ENCODE data around the gene SIGLEC1. TPM values are rescaled to one million over a fixed set of nuclear protein-coding genes. Genes with fewer than 3 reads are reported as not detected.

SIGLEC1 gene
- total RNA-seq, 2 experiments from 2014 or later = not detected

DNA sequence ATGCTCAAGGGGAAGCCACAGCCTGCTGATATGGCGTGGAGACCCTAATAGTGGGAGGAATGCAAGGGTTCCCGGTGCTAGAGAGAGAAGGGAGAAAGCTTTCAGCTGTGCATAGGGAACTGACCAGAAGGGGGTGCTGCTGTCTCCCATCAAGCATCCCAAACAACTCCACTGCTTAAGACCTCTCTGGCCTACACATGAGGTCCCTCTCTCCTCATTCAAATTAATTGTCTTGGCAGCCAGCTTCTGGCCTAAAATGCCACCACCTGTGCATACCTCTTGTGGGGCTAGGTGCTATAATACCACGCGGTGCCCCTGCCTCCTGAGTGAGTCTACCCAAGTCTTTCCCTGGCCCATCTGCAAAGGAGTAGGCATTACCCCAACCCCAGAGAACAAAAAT lies 40.7 kb upstream of the SIGLEC1 start:
- Mint-ChIP-seq H3K4me3 (no peak overlapping the region), H3K36me3 (ENCODE audit: low read depth) (peaks cover 11% of the 10 kb centered on the region), H3K9me3 (ENCODE audit: low read depth) (no peaks in the 10 kb centered on the region), H3K27me3 (peaks cover 3% of the 10 kb centered on the region), H3K4me1 (peaks cover 7% of the 10 kb centered on the region), H3K27ac (no peak overlapping the region)
- ATAC-seq = peak; percentile 61
- ChIA-PET CTCF (interaction anchor here (0.8 to 3.2 kb wide), 6 partner anchors 11 to 332 kb away, joined by 3 to 18 read pairs (median 4); partner anchors contain the start of gene ADISSP), POLR2A (no interaction called here)
- DNase-seq = peak; percentile 78
- intact Hi-C loops (cut with DNase I, micrococcal nuclease) = loop anchor here (1.0 to 2.0 kb wide), 4 partner anchors 14 to 102 kb away; partner anchors contain the start of genes ADISSP (in 1 of the 2), CENPB (in 1 of the 2) and MAVS (in 1 of the 2)

DNA sequence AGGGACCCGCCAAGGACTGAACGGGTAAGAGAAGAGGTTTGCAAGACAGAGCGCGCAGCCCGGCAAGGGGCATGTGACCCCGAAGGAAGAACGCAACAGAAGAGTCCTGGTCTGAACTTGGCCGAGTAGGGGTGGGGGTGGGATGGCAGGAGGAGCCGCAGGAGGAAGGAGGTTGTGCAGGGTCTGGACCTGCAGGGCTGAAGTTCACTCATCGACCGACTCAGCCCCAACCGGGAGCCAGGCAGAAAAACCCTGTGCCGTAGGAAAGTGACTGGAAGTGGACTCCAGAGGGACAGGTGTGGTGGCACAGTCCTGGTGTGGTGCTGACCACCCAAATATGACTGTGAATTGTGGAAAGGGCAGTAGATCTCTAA lies 40.0 kb upstream of the SIGLEC1 start:
- peak overlapping the region; percentile 64 for H3K4me3 Mint-ChIP-seq
- peak overlapping the region; percentile 51 for H3K27ac Mint-ChIP-seq
- H3K36me3 Mint-ChIP-seq (ENCODE audit: low read depth) = peaks cover 5% of the 10 kb centered on the region
- no peak for DNase-seq
- H3K9me3 Mint-ChIP-seq (ENCODE audit: low read depth) = no peaks in the 10 kb centered on the region
- ATAC-seq = no peak
- ChIA-PET CTCF (interaction anchor here (0.8 to 3.2 kb wide), 5 partner anchors 11 to 333 kb away, joined by 3 to 18 read pairs (median 4); partner anchors contain the start of gene ADISSP), POLR2A (no interaction called here)
- peaks cover 3% of the 10 kb centered on the region for H3K27me3 Mint-ChIP-seq
- peaks cover 7% of the 10 kb centered on the region for H3K4me1 Mint-ChIP-seq
- intact Hi-C loops (cut with DNase I, micrococcal nuclease) = loop anchor here (1.0 to 2.0 kb wide), 5 partner anchors 14 to 94 kb away; partner anchors contain the start of genes ADISSP (in 2 of the 2), AP5S1 (in 1 of the 2), CENPB (in 1 of the 2) and MAVS (in 1 of the 2)

DNA sequence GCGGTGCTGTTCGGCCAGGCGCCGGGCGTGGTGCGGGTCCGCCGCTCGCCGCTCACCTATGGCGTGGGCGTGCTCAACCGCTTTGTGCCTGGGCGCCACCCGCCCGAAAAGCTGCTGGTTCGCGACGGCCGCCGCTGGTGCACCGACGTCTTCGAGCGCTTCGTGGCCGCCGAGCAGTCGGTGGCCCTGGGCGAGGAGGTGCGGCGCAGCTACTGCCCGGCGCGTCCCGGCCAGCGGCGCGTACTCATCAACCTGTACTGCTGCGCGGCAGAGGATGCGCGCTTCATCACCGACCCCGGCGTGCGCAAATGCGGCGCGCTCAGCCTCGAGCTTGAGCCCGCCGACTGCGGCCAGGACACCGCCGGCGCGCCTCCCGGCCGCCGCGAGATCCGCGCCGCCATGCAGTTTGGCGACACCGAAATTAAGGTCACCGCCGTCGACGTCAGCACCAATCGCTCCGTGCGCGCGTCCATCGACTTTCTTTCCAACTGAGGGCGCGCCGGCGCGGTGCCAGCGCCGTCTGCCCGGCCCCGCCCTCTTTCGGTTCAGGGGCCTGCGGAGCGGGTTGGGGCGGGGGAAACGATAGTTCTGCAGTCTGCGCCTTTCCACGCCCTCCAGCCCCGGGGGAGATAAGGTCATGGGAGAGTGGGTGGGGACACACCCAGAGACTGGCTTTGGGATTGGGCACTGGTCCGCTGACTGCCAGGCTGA lies 39.4 kb upstream of the SIGLEC1 start:
- Mint-ChIP-seq H3K4me3 (peak overlapping the region; percentile 64), H3K36me3 (ENCODE audit: low read depth) (peaks cover 4% of the 10 kb centered on the region), H3K9me3 (ENCODE audit: low read depth) (no peaks in the 10 kb centered on the region), H3K27me3 (peaks cover 3% of the 10 kb centered on the region), H3K4me1 (peaks cover 7% of the 10 kb centered on the region), H3K27ac (peak overlapping the region; percentile 51)
- intact Hi-C loops (cut with DNase I, micrococcal nuclease) = loop anchor here (1.0 to 2.0 kb wide), 5 partner anchors 15 to 95 kb away; partner anchors contain the start of genes ADISSP (in 2 of the 2), AP5S1 (in 1 of the 2), CENPB (in 1 of the 2) and MAVS (in 1 of the 2)
- CTCF ChIA-PET = interaction anchor here (0.8 to 3.2 kb wide), 6 partner anchors 16 to 103 kb away, joined by 3 to 18 read pairs (median 5); partner anchors contain the start of gene ADISSP
- ATAC-seq = peak; percentile 79
- POLR2A ChIA-PET = no interaction called here
- DNase-seq = peak; percentile 86

DNA sequence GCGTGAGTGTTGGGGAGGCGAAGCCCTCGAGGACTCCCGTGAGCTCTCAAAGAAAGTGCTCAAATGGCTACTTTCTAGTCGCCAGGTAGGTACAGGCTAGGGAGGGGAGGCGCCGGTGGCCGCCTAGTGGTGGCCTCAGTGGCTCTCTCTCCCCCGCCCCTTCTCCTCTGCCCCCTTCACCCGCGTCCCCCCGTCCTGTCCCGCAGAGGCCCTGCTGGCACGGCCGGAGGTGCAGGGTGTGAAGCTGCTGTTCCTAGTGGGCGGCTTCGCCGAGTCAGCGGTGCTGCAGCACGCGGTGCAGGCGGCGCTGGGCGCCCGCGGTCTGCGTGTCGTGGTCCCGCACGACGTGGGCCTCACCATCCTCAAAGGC lies 38.9 kb upstream of the SIGLEC1 start:
- intact Hi-C loops (cut with DNase I, micrococcal nuclease) = no loop called here
- no peaks in the 10 kb centered on the region for H3K9me3 Mint-ChIP-seq (ENCODE audit: low read depth)
- no peak overlapping the region for H3K4me3 Mint-ChIP-seq
- H3K36me3 Mint-ChIP-seq (ENCODE audit: low read depth) = peaks cover 2% of the 10 kb centered on the region
- POLR2A ChIA-PET = interaction anchor here (0.6 kb wide), 1 partner anchor 1063 kb away, joined by 5 read pairs; no protein-coding TSS in a partner anchor
- DNase-seq (no peak), ATAC-seq (no peak)
- peaks cover 7% of the 10 kb centered on the region for H3K4me1 Mint-ChIP-seq
- CTCF ChIA-PET = interaction anchor here (0.6 to 3.2 kb wide), 8 partner anchors 17 to 120 kb away, joined by 3 to 18 read pairs (median 4); partner anchors contain the start of gene ADISSP
- no peak overlapping the region for H3K27ac Mint-ChIP-seq
- H3K27me3 Mint-ChIP-seq = peaks cover 3% of the 10 kb centered on the region

DNA sequence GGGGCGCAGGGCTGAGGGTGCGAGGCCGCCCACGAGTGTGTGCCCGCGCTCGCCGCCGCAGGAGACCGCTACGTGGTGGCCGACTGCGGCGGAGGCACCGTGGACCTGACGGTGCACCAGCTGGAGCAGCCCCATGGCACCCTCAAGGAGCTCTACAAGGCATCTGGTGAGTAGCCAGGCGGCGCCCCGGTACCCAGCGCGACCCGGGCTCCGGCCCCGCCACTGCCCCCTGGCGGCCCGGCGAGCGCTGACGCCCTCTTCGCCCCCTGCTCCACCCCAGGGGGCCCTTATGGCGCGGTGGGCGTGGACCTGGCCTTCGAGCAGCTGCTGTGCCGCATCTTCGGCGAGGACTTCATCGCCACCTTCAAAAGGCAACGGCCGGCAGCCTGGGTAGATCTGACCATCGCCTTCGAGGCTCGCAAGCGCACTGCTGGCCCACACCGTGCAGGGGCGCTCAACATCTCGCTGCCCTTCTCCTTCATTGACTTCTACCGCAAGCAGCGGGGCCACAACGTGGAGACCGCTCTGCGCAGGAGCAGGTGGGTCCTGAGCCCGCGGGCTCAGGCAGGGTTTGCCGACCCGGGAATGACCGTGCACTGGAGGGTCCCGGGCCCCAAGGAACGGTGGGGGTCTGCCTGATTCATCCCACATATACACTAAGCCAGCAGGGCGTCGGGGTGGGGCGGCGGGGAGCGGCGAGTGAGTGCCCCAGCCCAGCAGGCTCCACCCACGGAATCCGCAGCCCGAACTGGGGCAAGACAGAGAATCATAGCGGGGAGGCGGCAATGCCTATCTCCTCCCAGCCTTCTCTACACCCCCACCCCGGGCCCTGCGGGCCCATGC lies 37.5 kb upstream of the SIGLEC1 start:
- Mint-ChIP-seq H3K36me3 (ENCODE audit: low read depth) (peaks cover 2% of the 10 kb centered on the region), H3K9me3 (ENCODE audit: low read depth) (no peaks in the 10 kb centered on the region), H3K27me3 (peaks cover 3% of the 10 kb centered on the region), H3K27ac (no peak overlapping the region), H3K4me3 (no peak overlapping the region), H3K4me1 (peaks cover 13% of the 10 kb centered on the region)
- intact Hi-C loops (cut with DNase I, micrococcal nuclease) = loop anchor here in 1 of 2 experiments (1.0 kb wide), 1 partner anchor 74 kb away; no protein-coding TSS in a partner anchor
- peak; percentile 45 for ATAC-seq
- DNase-seq = peak; percentile 69
- CTCF ChIA-PET = interaction anchor here (0.7 to 1.7 kb wide), 6 partner anchors 10 to 439 kb away, joined by 3 to 6 read pairs (median 4); no protein-coding TSS in a partner anchor
- POLR2A ChIA-PET = interaction anchor here (0.5 kb wide), 1 partner anchor 9 kb away, joined by 4 read pairs; no protein-coding TSS in a partner anchor

DNA sequence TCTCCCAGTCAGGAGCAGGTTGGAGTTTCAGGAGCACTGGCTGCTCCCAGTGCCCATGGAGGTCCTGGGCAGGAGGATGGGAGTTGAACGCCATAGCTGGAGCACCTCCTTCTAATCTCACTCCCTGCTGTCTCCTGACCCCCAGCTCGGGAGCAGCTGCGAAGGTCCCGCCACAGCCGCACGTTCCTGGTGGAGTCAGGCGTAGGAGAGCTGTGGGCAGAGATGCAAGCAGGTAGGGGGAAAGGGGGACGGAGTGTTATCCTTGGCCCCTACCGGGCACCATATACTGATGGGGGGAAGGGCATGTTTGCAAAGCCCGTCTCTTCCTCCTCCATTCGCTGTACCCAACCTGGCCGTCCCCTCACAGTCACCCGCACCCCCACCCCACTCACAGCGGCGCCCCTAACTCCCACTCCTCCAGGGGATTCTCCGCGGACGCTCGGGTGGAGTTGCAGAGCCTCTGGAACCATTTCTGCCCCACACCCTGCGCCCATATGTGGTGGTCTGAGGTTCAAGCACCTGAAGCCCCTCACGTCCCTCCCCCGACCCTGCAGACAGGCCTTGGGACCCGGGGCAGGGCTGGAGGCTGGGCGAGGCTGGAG lies 36.8 kb upstream of the SIGLEC1 start:
- peaks cover 16% of the 10 kb centered on the region for H3K4me1 Mint-ChIP-seq
- H3K27me3 Mint-ChIP-seq = peaks cover 3% of the 10 kb centered on the region
- ChIA-PET CTCF (interaction anchor here (0.6 to 1.2 kb wide), 8 partner anchors 9 to 1021 kb away, joined by 3 to 5 read pairs (median 3); no protein-coding TSS in a partner anchor), POLR2A (no interaction called here)
- H3K27ac Mint-ChIP-seq = no peak overlapping the region
- H3K4me3 Mint-ChIP-seq = no peak overlapping the region
- ATAC-seq = no peak
- H3K36me3 Mint-ChIP-seq (ENCODE audit: low read depth) = peaks cover 2% of the 10 kb centered on the region
- no peaks in the 10 kb centered on the region for H3K9me3 Mint-ChIP-seq (ENCODE audit: low read depth)
- intact Hi-C loops (cut with DNase I, micrococcal nuclease) = loop anchor here in 1 of 2 experiments (1.0 kb wide), 1 partner anchor 73 kb away; no protein-coding TSS in a partner anchor
- no peak for DNase-seq

DNA sequence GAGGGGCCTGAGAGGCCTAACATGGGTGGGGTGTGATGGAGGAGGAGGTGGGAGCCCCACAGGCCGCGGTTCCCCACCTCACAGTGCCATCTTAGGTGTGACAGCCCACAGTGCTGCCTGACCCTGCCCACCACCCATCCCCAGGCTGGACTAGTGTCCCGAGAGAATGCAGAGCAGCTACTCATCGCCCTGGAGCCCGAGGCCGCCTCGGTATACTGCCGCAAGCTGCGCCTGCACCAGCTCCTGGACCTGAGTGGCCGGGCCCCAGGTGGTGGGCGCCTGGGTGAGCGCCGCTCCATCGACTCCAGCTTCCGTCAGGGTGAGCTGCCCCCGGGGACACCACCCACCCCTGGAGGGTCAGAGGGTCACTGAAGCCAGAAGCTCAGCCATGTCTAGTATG lies 35.7 kb upstream of the SIGLEC1 start:
- DNase-seq = no peak
- POLR2A ChIA-PET = interaction anchor here (0.7 to 1.1 kb wide), 2 partner anchors 19 to 35 kb away, joined by 3 read pairs; partner anchors contain the start of gene ADISSP
- no peak overlapping the region for H3K27ac Mint-ChIP-seq

DNA sequence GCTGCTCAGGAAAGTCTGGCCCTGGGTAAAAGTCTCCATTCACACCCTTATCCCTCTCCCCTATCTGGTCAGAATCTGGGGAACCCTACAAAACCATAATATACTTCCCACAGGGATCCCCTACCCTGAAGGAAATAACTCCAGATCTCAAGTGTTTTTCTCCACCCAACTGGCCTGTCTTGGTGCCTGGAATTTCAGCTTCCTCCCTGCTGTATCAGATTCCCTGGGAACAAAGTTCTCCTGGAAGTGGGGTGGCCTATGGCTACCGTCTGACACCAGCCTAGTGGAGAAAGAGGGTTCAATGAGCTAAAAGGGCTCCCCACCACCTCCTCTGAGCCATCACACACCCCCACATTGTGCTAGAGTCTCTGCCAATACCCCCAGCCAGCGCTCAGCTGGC lies 35.1 kb upstream of the SIGLEC1 start:
- ChIA-PET POLR2A (no interaction called here), CTCF (interaction anchor here (1.0 to 1.6 kb wide), 3 partner anchors 19 to 70 kb away, joined by 3 to 6 read pairs (median 6); no protein-coding TSS in a partner anchor)
- H3K9me3 Mint-ChIP-seq (ENCODE audit: low read depth) = no peaks in the 10 kb centered on the region
- no peaks in the 10 kb centered on the region for H3K36me3 Mint-ChIP-seq (ENCODE audit: low read depth)
- intact Hi-C loops (cut with DNase I, micrococcal nuclease) = no loop called here
- H3K4me1 Mint-ChIP-seq = peaks cover 14% of the 10 kb centered on the region
- H3K27ac Mint-ChIP-seq = no peak overlapping the region
- no peak for DNase-seq
- ATAC-seq = no peak
- H3K27me3 Mint-ChIP-seq = peaks cover 3% of the 10 kb centered on the region
- no peak overlapping the region for H3K4me3 Mint-ChIP-seq

More for the DNA sequence above, 35.7 kb upstream of the SIGLEC1 start:
- ATAC-seq = no peak
- peaks cover 16% of the 10 kb centered on the region for H3K4me1 Mint-ChIP-seq
- peaks cover 3% of the 10 kb centered on the region for H3K27me3 Mint-ChIP-seq
- CTCF ChIA-PET = interaction anchor here (1.0 to 1.6 kb wide), 4 partner anchors 18 to 97 kb away, joined by 3 to 6 read pairs (median 4); no protein-coding TSS in a partner anchor
- no peaks in the 10 kb centered on the region for H3K9me3 Mint-ChIP-seq (ENCODE audit: low read depth)
- no peaks in the 10 kb centered on the region for H3K36me3 Mint-ChIP-seq (ENCODE audit: low read depth)
- intact Hi-C loops (cut with DNase I, micrococcal nuclease) = no loop called here
- no peak overlapping the region for H3K4me3 Mint-ChIP-seq

DNA sequence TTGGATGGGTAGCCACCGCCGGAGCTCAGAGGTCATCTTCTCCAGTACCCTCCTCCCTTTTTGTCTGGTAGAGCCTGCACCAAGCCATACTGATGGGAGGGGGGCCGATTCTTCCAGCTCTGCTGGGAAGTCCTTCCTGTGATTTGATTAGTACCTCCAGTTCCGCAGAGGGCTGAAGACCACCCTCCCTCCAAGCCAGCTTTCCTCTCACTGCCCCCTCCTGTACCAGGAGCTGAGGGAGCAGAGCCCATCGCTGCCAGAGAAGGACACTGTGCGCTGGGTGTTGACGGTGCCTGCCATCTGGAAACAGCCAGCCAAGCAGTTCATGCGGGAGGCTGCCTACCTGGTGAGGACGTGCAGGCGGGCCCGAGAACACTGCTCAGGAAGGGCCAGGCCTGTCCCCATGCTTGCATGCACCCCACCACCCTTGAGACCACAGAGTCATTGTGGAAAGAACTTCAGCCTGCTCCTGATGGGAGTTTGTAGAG lies 33.3 kb upstream of the SIGLEC1 start:
- Mint-ChIP-seq H3K4me3 (no peak overlapping the region), H3K36me3 (ENCODE audit: low read depth) (no peaks in the 10 kb centered on the region), H3K27ac (no peak overlapping the region), H3K27me3 (peaks cover under 1% of the 10 kb centered on the region), H3K4me1 (peaks cover 10% of the 10 kb centered on the region), H3K9me3 (ENCODE audit: low read depth) (no peaks in the 10 kb centered on the region)
- ChIA-PET CTCF (interaction anchor here (0.5 to 1.0 kb wide), 6 partner anchors 8 to 85 kb away, joined by 3 to 4 read pairs (median 3); partner anchors contain the start of gene SIGLEC1), POLR2A (no interaction called here)
- ATAC-seq (no peak), DNase-seq (no peak)
- intact Hi-C loops (cut with DNase I, micrococcal nuclease) = no loop called here

DNA sequence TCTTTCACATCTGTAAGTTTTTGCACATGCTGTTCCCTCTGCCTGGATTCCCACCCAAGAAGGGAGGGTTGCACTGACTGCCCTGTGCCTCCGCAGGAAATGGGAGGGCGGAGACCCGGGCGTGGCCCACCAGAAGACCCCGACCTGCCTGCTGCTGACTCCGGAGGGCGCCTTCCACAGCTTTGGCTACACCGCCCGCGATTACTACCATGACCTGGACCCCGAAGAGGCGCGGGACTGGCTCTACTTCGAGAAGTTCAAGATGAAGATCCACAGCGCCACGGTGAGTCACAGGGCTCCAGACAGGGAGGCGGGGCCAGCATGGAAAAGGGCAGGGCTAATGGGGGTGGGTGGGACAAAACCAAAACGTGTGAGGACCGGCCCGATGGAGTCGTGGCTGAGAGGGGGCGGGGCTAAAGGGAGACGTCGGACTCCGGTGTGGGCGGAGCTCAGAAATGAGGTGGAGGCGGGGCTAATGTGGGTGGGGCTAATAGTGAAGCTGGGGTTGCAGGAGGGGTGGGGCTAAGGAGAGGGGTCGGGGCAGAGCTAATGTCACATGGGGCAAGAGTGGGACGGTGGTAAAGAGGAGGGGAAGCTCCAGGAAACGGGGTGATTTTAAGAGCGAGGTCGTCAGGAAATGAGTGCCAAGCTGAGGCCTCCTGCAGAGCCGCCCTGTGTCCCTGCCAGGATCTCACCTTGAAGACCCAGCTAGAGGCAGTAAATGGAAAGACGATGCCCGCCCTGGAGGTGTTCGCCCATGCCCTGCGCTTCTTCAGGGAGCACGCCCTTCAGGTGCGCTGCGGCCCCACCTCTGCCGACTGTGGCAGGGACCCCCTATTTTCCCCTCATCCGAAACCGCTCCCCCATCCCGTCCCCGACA lies 32.6 kb upstream of the SIGLEC1 start:
- no peak overlapping the region for H3K27ac Mint-ChIP-seq
- H3K9me3 Mint-ChIP-seq (ENCODE audit: low read depth) = no peaks in the 10 kb centered on the region
- peak overlapping the region; percentile 46 for H3K4me3 Mint-ChIP-seq
- CTCF ChIA-PET = interaction anchor here (0.5 to 1.0 kb wide), 9 partner anchors 9 to 85 kb away, joined by 3 to 4 read pairs (median 3); partner anchors contain the start of gene SIGLEC1
- POLR2A ChIA-PET = no interaction called here
- ATAC-seq (peak; percentile 90), DNase-seq (peak; percentile 89)
- H3K4me1 Mint-ChIP-seq = peaks cover 10% of the 10 kb centered on the region
- intact Hi-C loops (cut with DNase I, micrococcal nuclease) = no loop called here
- no peaks in the 10 kb centered on the region for H3K36me3 Mint-ChIP-seq (ENCODE audit: low read depth)
- no peaks in the 10 kb centered on the region for H3K27me3 Mint-ChIP-seq
